Astrocyte (in vitro differentiated cells and primary cell): Measurements from ENCODE around the gene EML6.

Experiments
- EZH2 ChIP-seq: IDR thresholded peaks from 2 replicates; pipeline ENCODE4 v1.6.1; 2012; ENCODE audit warnings: mild to moderate bottlenecking, low read length, inconsistent platforms; ENCODE audit not compliant: insufficient read depth
- TF ChIP-seq, protein P1 (sequence below): IDR thresholded peaks from 2 replicates; pipeline ENCODE4 v1.5.1; 2011; ENCODE audit warnings: low read depth, mild to moderate bottlenecking, inconsistent platforms, low read length, moderate library complexity; ENCODE audit not compliant: insufficient read depth

DNA sequence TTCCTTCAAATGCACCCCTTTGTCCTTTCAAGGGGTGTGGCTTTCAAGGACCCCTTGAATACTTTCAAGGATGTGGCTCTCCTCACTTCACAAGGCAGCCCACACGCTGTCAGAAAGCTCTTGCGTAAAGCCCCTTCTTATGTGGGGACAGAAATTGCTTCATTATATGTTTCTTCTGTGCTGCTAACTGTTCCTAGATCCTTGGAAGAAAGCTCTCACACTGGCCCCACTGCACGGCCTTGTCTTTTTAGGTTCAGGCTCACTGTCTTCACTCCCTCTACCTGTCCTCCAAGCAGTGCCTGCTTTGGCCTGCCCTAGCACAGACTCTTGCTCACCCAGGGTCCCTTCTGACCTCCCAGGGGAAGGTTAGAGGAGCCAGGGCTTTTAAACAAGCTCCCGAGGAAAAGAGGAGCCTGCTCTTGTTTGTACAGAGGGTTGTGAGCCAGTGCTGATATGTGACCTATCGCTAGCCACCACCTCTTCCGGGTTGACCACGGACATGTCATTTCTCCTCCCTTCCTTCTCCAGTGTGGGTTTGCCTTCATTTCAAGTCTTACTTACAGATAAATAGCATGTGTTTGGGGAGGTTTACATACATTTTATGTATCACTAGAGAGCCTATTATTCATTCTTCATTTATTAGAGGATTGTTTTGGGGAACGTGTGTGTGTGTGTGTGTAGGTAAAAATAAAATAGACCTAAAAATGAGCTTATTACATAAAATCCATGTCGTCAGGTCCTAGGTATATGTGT is 232.1 kb downstream of the EML6 start:
- TF ChIP-seq, protein P1, sequence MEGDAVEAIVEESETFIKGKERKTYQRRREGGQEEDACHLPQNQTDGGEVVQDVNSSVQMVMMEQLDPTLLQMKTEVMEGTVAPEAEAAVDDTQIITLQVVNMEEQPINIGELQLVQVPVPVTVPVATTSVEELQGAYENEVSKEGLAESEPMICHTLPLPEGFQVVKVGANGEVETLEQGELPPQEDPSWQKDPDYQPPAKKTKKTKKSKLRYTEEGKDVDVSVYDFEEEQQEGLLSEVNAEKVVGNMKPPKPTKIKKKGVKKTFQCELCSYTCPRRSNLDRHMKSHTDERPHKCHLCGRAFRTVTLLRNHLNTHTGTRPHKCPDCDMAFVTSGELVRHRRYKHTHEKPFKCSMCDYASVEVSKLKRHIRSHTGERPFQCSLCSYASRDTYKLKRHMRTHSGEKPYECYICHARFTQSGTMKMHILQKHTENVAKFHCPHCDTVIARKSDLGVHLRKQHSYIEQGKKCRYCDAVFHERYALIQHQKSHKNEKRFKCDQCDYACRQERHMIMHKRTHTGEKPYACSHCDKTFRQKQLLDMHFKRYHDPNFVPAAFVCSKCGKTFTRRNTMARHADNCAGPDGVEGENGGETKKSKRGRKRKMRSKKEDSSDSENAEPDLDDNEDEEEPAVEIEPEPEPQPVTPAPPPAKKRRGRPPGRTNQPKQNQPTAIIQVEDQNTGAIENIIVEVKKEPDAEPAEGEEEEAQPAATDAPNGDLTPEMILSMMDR: no peak
- no peak for TF ChIP-seq EZH2
